GM23338 (cell line): Measurements from ENCODE around the gene RAB25. TPM values are rescaled to one million over a fixed set of nuclear protein-coding genes. Genes with fewer than 3 reads are reported as not detected.

Experiments used
- ATAC-seq: fragments of 200-7000 bp; cut with Tn5 transposase; 3 replicates; pipeline ENCODE4 v1.9.1; 2020
- DNase-seq: peaks from one replicate; pipeline ENCODE4 v3.0.0-alpha.2; 2015; ENCODE audit warnings: low spot score
- H2AFZ ChIP-seq: fragments of 200-600 bp; sonication (generic); 2 replicates; pipeline ENCODE4 v1.8.0; 2016; ENCODE audit warnings: antibody characterized with exemption, mild to moderate bottlenecking, moderate library complexity
- H3F3A ChIP-seq: fragments of 200-600 bp; sonication (generic); replicated peaks from 2 replicates; pipeline ENCODE4 v1.8.0; 2017; ENCODE audit warnings: antibody characterized with exemption, mixed run types, low read depth
- H3K27ac ChIP-seq: fragments of 200-600 bp; sonication (generic); 2 replicates; pipeline ENCODE4 v1.6.1; 2016; ENCODE audit warnings: low read depth
- H3K27me3 ChIP-seq: fragments of 200-600 bp; sonication (generic); 2 replicates; pipeline ENCODE4 v1.8.0; 2016; ENCODE audit warnings: mild to moderate bottlenecking, mixed run types, moderate library complexity; ENCODE audit not compliant: insufficient read depth
- H3K36me3 ChIP-seq: fragments of 200-600 bp; sonication (generic); 2 replicates; pipeline ENCODE4 v1.8.0; 2016; ENCODE audit warnings: mild to moderate bottlenecking; ENCODE audit not compliant: insufficient read depth
- H3K4me1 ChIP-seq: fragments of 200-600 bp; sonication (generic); 2 replicates; pipeline ENCODE4 v1.8.0; 2016; ENCODE audit warnings: mild to moderate bottlenecking, moderate library complexity; ENCODE audit not compliant: insufficient read depth
- H3K4me2 ChIP-seq: fragments of 200-600 bp; sonication (generic); 2 replicates; pipeline ENCODE4 v1.7.1; 2017; ENCODE audit warnings: mixed run types
- H3K4me3 ChIP-seq: fragments of 200-600 bp; sonication (generic); 2 replicates; pipeline ENCODE4 v1.6.1; 2016; ENCODE audit warnings: mixed run types
- H3K79me2 ChIP-seq: fragments of 200-600 bp; sonication (generic); replicated peaks from 2 replicates; pipeline ENCODE4 v1.8.0; 2017; ENCODE audit warnings: mild to moderate bottlenecking; ENCODE audit not compliant: insufficient read depth
- H3K9me2 ChIP-seq: fragments of 200-600 bp; sonication (generic); 2 replicates; pipeline ENCODE4 v1.8.0; 2017; ENCODE audit not compliant: insufficient read depth
- H4K20me1 ChIP-seq: fragments of 200-600 bp; sonication (generic); replicated peaks from 2 replicates; pipeline ENCODE4 v1.8.0; 2017; ENCODE audit warnings: mild to moderate bottlenecking; ENCODE audit not compliant: insufficient read depth
- H3K27ac Mint-ChIP-seq: 2 replicates; pipeline ENCODE4 v1.8.0; 2020; ENCODE audit warnings: inconsistent platforms, mild to moderate bottlenecking, moderate library complexity, mixed read lengths
- H3K27me3 Mint-ChIP-seq: 3 replicates; pipeline ENCODE4 v1.8.0; 2022; ENCODE audit warnings: low read depth, mild to moderate bottlenecking, moderate library complexity, mixed read lengths, inconsistent platforms; ENCODE audit not compliant: insufficient read depth, poor library complexity
- H3K36me3 Mint-ChIP-seq: 3 replicates; pipeline ENCODE4 v1.8.0; 2021; ENCODE audit warnings: low read depth, mild to moderate bottlenecking, inconsistent platforms, moderate library complexity, mixed read lengths
- H3K4me1 Mint-ChIP-seq: 3 replicates; pipeline ENCODE4 v1.8.0; 2020; ENCODE audit warnings: mild to moderate bottlenecking, inconsistent platforms, mixed read lengths
- H3K4me3 Mint-ChIP-seq: 3 replicates; pipeline ENCODE4 v1.8.0; 2021; ENCODE audit warnings: moderate library complexity, mild to moderate bottlenecking, inconsistent platforms, mixed read lengths
- H3K9me3 Mint-ChIP-seq: 3 replicates; pipeline ENCODE4 v1.8.0; 2020; ENCODE audit warnings: moderate library complexity, mild to moderate bottlenecking, inconsistent platforms, mixed read lengths
- CTCF ChIP-seq, 2 experiments: fragments of 200-600 bp in 1 of 2; sonication (generic) in 1 of 2; conservative IDR thresholded peaks; 2 replicates each; pipeline versions ENCODE4 v1.5.1 to v1.6.1; 2016 to 2017; ENCODE audit warnings: antibody characterized with exemption in 2 of 2, low read depth in 2 of 2, mild to moderate bottlenecking in 2 of 2, moderate library complexity in 1 of 2
- EZH2 ChIP-seq: fragments of 200-600 bp; sonication (generic); IDR thresholded peaks from one replicate; pipeline ENCODE4 v1.8.0; 2017; ENCODE audit warnings: antibody characterized with exemption, mild to moderate bottlenecking, low read depth; ENCODE audit not compliant: unreplicated experiment
- NANOG ChIP-seq: IDR thresholded peaks from 2 replicates; pipeline ENCODE4 v1.6.1; 2016; ENCODE audit warnings: antibody characterized with exemption, borderline replicate concordance
- ZNF114 ChIP-seq: fragments of 250-450 bp; sonication (Bioruptor Pico); IDR thresholded peaks from 2 replicates; pipeline ENCODE4 v1.5.0; 2020; ENCODE audit warnings: mild to moderate bottlenecking, moderate library complexity
- ZNF331 ChIP-seq: fragments of 250-450 bp; sonication (Bioruptor Pico); IDR thresholded peaks from 2 replicates; pipeline ENCODE4 v1.5.0; 2020; ENCODE audit warnings: low read depth, mild to moderate bottlenecking, moderate library complexity
- ZNF462 ChIP-seq: fragments of 250-450 bp; sonication (Bioruptor Pico); IDR thresholded peaks from 2 replicates; pipeline ENCODE4 v1.5.0; 2020; ENCODE audit warnings: mild to moderate bottlenecking, moderate library complexity
- polyA plus RNA-seq: library from polyadenylated mRNA; unstranded; fragments of >200 nt; fragmentation: Nextera tagmentation; extraction: Ambion mirVana; gene quantifications from 2 replicates; pipeline ENCODE4 v1.2.1, GENCODE V29; 2016
- total RNA-seq: library from RNA; depleted of rRNA; stranded (reverse); fragments of >200 nt; shearing (Covaris generic); gene quantifications from 2 replicates; pipeline ENCODE4 v1.2.3, GENCODE V29; 2014

Gene RAB25
- total and polyA plus RNA-seq, 2 experiments from 2014 or later = 30.0 to 42.7 TPM

- no peak for TF ChIP-seq ZNF462 (CRISPR knock-in tag)
- TF ChIP-seq ZNF114 (CRISPR knock-in tag) = no peak
Observed at GRCh38 chr1:156072251-156072650, 11.3 kb downstream of the RAB25 start (continued).

- peak overlapping the region; percentile 64; the same call in 1 of the 2 replicates for H3K27ac Mint-ChIP-seq
- no peaks in the 10 kb centered on the region; the same call in 2 of the 3 replicates for H3K9me3 Mint-ChIP-seq
- DNase-seq (no peak), ATAC-seq (no peak)
- H3K4me3 ChIP-seq = 0 out of 2 replicates have a peak overlapping the region, but pooled peaks have one; percentile 6
- peaks cover 64% of the 10 kb centered on the region for H3K4me1 ChIP-seq
- no peak overlapping the region for H2AFZ ChIP-seq
- no peaks in the 10 kb centered on the region; the same call in 1 of the 2 replicates for H3K36me3 ChIP-seq
- no peaks in the 10 kb centered on the region for H3K9me2 ChIP-seq
- H3K27ac ChIP-seq = no peak overlapping the region
- H3K27me3 ChIP-seq = no peaks in the 10 kb centered on the region
- H4K20me1 ChIP-seq = peaks cover 21% of the 10 kb centered on the region
- H3K27me3 Mint-ChIP-seq = peaks cover 27% of the 10 kb centered on the region
- H3K79me2 ChIP-seq = peaks cover 33% of the 10 kb centered on the region
- H3K4me2 ChIP-seq = peak overlapping the region; percentile 53
- peaks cover 69% of the 10 kb centered on the region for H3K36me3 Mint-ChIP-seq
- H3F3A ChIP-seq = peaks cover 45% of the 10 kb centered on the region
- peak overlapping the region; percentile 44; the same call in 1 of the 3 replicates for H3K4me3 Mint-ChIP-seq
- peaks cover 72% of the 10 kb centered on the region for H3K4me1 Mint-ChIP-seq
- TF ChIP-seq EZH2 (no peak), ZNF462 (CRISPR knock-in tag) (no peak), CTCF (conservative IDR thresholded peaks at IDR 0.05; ENCODE audit: low read depth in 2 of 2) (no peak), NANOG (no peak), ZNF331 (CRISPR knock-in tag) (no peak)
Observed at GRCh38 chr1:156073110-156073687, 12.2 kb downstream of the RAB25 start.
